ENCODE data around the gene MYT1.

DNA sequence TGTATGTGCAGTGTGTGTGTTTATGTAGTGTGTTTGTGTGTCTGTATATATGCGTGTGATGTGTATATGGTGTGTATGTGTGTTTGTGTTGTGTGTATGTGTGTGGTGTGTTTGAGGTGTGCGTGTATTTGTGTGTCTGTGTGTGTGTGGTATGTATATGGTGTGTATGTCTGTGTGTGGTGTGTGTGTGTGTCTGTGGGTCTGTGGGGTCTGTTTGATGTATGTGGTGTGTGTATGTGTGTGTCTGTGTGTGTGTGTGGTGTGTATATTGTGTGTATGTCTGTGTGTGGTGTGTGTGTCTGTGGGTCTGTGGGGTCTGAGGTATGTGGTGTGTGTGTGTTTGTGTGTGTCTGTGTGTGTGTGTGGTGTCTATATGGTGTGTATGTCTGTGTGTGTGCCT lies 10.8 kb upstream of the MYT1 start:
- TF ChIP-seq ZFX (IDR thresholded peaks at IDR 0.05; ENCODE audit: borderline replicate concordance): no peak
- TF ChIP-seq CTCF (IDR thresholded peaks at IDR 0.05): no peak

Measured in 22Rv1 (cell line).